NCI-H774 (cell line): Measurements from ENCODE around the gene SMYD3.

Source experiments
- DNase-seq: peaks from one replicate; lab custom pipeline; 2025; lab: John Stamatoyannopoulos, UW

Gene SMYD3

GRCh38 chr1:245915406-245915805, 591.7 kb downstream of the SMYD3 start:
- no peak for DNase-seq

- DNase-seq = no peak
Measured at GRCh38 chr1:245908543-245908942, 598.5 kb downstream of the SMYD3 start.

GRCh38 chr1:245906207-245906606, 600.9 kb downstream of the SMYD3 start:
- no peak for DNase-seq

- DNase-seq = no peak
Measured at GRCh38 chr1:245903851-245904250, 603.2 kb downstream of the SMYD3 start.

- no peak for DNase-seq
Measured at GRCh38 chr1:245901565-245901964, 605.5 kb downstream of the SMYD3 start.

- no peak for DNase-seq
Measured at GRCh38 chr1:245901037-245901436, 606.0 kb downstream of the SMYD3 start.

- DNase-seq = no peak
Measured at GRCh38 chr1:245898581-245898980, 608.5 kb downstream of the SMYD3 start.

GRCh38 chr1:245896258-245896657, 610.8 kb downstream of the SMYD3 start:
- DNase-seq = no peak

- DNase-seq = no peak
Measured at GRCh38 chr1:245895455-245895959, 611.6 kb downstream of the SMYD3 start.

- no peak for DNase-seq
Measured at GRCh38 chr1:245894843-245895242, 612.2 kb downstream of the SMYD3 start.

GRCh38 chr1:245893025-245893424, 614.1 kb downstream of the SMYD3 start:
- no peak for DNase-seq

GRCh38 chr1:245888809-245889208, 618.3 kb downstream of the SMYD3 start:
- DNase-seq = no peak

GRCh38 chr1:245887829-245888228, 619.2 kb downstream of the SMYD3 start:
- no peak for DNase-seq

GRCh38 chr1:245881767-245882391, 625.2 kb downstream of the SMYD3 start:
- no peak for DNase-seq

GRCh38 chr1:245880754-245881403, 626.2 kb downstream of the SMYD3 start:
- DNase-seq = no peak

- DNase-seq = no peak
Measured at GRCh38 chr1:245879091-245879490, 628.0 kb downstream of the SMYD3 start.

- DNase-seq = no peak
Measured at GRCh38 chr1:245878585-245878984, 628.5 kb downstream of the SMYD3 start.

GRCh38 chr1:245877976-245878375, 629.1 kb downstream of the SMYD3 start:
- DNase-seq = no peak

- DNase-seq = no peak
Measured at GRCh38 chr1:245876586-245876985, 630.5 kb downstream of the SMYD3 start.

- DNase-seq = no peak
Measured at GRCh38 chr1:245875581-245876261, 631.4 kb downstream of the SMYD3 start.

GRCh38 chr1:245874942-245875580, 632.0 kb downstream of the SMYD3 start:
- DNase-seq = peak; percentile 69

- DNase-seq = no peak
Measured at GRCh38 chr1:245873883-245874671, 633.0 kb downstream of the SMYD3 start.
